ENCODE measurements around the gene RHBDL1. TPM values are rescaled to one million over a fixed set of nuclear protein-coding genes. Genes with fewer than 3 reads are reported as not detected.

RHBDL1 gene
- total and polyA plus RNA-seq, 10 of the 15 experiments (the other 5 are each of a cell fraction or from before 2014, with no cell fraction given): 0.04 to 1.3 (median 0.65) TPM; not detected in 5

- no peaks in the 10 kb centered on the region for H4K20me1 ChIP-seq (ENCODE audit: control insufficient read depth, insufficient read depth)
- ATAC-seq (no peak), DNase-seq (ENCODE audit: low read depth, low spot score) (no peak), FAIRE-seq (no peak)
- no peaks in the 10 kb centered on the region for H3K79me2 ChIP-seq (ENCODE audit: control insufficient read depth, insufficient read depth, low read length)
- POLR2A ChIA-PET: no interaction called here
- no peak overlapping the region for H3K4me2 ChIP-seq (ENCODE audit: control insufficient read depth, insufficient read depth)
- 15% methylated on average over 19 of the region's 19 CpGs for WGBS (ENCODE audit: insufficient coverage, insufficient replicate concordance, low lambda C conversion rate, missing lambda C conversion rate)
- no peak overlapping the region for H3K4me3 ChIP-seq
- in situ Hi-C loops (cut with MboI): no loop called here
- H2AFZ ChIP-seq (ENCODE audit: control insufficient read depth, low read depth, low read length): no peak overlapping the region
- RAD21 ChIA-PET (ENCODE audit: unreplicated experiment): no interaction called here
- peaks cover 7% of the 10 kb centered on the region for H3K4me1 ChIP-seq (ENCODE audit: control insufficient read depth, insufficient read depth, low read length)
- no TSS peak for BruUV-seq (replicated peaks)
- no peak for TF ChIP-seq NFYB (IDR thresholded peaks at IDR 0.05; ENCODE audit: insufficient read depth, low read depth, low read length)
- no peak for TF ChIP-seq NR2C1 (IDR thresholded peaks at IDR 0.05)
- no peak for TF ChIP-seq MEF2B (IDR thresholded peaks at IDR 0.05; ENCODE audit: partially characterized antibody, poor library complexity, severe bottlenecking)
- no peak for TF ChIP-seq MLLT1 (IDR thresholded peaks at IDR 0.05)
- TF ChIP-seq CBX3 (IDR thresholded peaks at IDR 0.05; ENCODE audit: borderline replicate concordance, low read depth): no peak
- no peak for TF ChIP-seq ESRRA (IDR thresholded peaks at IDR 0.05; ENCODE audit: low read length)
- TF ChIP-seq RELA (IDR thresholded peaks at IDR 0.05; ENCODE audit: borderline replicate concordance, partially characterized antibody): no peak
- TF ChIP-seq REST (IDR thresholded peaks at IDR 0.05; ENCODE audit: low read depth, low read length): no peak
- no peak for TF ChIP-seq MEF2A (IDR thresholded peaks at IDR 0.05; ENCODE audit: insufficient read depth, low read depth, low read length)
- H3K27me3 ChIP-seq (replicated peaks in 1 of 2; ENCODE audit: control insufficient read depth in 2 of 2, insufficient read depth in 2 of 2, low read length in 1 of 2): peaks cover 2 to 12% of the 10 kb centered on the region in 2 experiments; a peak in 3 of 4 replicates
- no peak overlapping the region for H3K27ac ChIP-seq (ENCODE audit: control insufficient read depth, insufficient read depth)
- no peak overlapping the region for H3K9ac ChIP-seq (ENCODE audit: control insufficient read depth, insufficient read depth, low read length)
- no peaks in the 10 kb centered on the region for H3K36me3 ChIP-seq (ENCODE audit: control insufficient read depth in 2 of 2, insufficient read depth in 2 of 2, low read length in 1 of 2)
- SMC1A ChIA-PET (ENCODE audit: uncharacterized antibody, unreplicated experiment): no interaction called here
- intact Hi-C loops (cut with micrococcal nuclease; ENCODE audit: unreplicated experiment): no loop called here
- CTCF ChIA-PET: interaction anchor here (1.0 kb wide), 1 partner anchor 13 kb away, joined by 3 read pairs; no protein-coding TSS in a partner anchor
- no peaks in the 10 kb centered on the region for H3K9me3 ChIP-seq (replicated peaks; ENCODE audit: control insufficient read depth, insufficient read depth, low read length)
Observed at GRCh38 chr16:698911-699671, 23.6 kb downstream of the RHBDL1 start.
